Measurements from ENCODE around the gene ADAM29. TPM values are rescaled to one million over a fixed set of nuclear protein-coding genes. Genes with fewer than 3 reads are reported as not detected.
A peak's percentile ranks its signal among the peaks of the same experiment; 100 is the strongest.

ADAM29 gene
- total and polyA plus RNA-seq, 2 of the 8 experiments (the other 6 are each of a cell fraction or from before 2014, with no cell fraction given) = 0.03 TPM; not detected in 1

- no peaks in the 10 kb centered on the region for H3K9me3 ChIP-seq (ENCODE audit: insufficient read depth in 2 of 2, low read depth in 1 of 2, low read length in 1 of 2)
- no peak overlapping the region for H4K91ac ChIP-seq (replicated peaks; ENCODE audit: insufficient read length, low read length)
- no peak overlapping the region for H3K23ac ChIP-seq (ENCODE audit: insufficient read length)
- H3K56ac ChIP-seq (replicated peaks; ENCODE audit: insufficient read length, low read depth, low read length) = no peak overlapping the region
- H3K4ac ChIP-seq (replicated peaks; ENCODE audit: insufficient read length, low read depth, low read length) = no peak overlapping the region
- H2AK5ac ChIP-seq (ENCODE audit: low read depth, low read length) = no peak overlapping the region
- no peaks in the 10 kb centered on the region for H3K23me2 ChIP-seq (ENCODE audit: low read depth, low read length)
- no peak overlapping the region for H4K8ac ChIP-seq (ENCODE audit: extremely low read depth, insufficient read depth, low read length)
- no peak overlapping the region for H3K4me3 ChIP-seq (ENCODE audit: extremely low read depth in 1 of 4, insufficient read depth in 2 of 4, low read depth in 3 of 4, low read length in 4 of 4)
- no peak overlapping the region for H2BK120ac ChIP-seq (replicated peaks; ENCODE audit: low read depth, low read length)
- no peak overlapping the region for H2BK15ac ChIP-seq (ENCODE audit: low read length)
- H3K18ac ChIP-seq (ENCODE audit: extremely low read depth, low read length) = no peak overlapping the region
- no peaks in the 10 kb centered on the region for H3K27me3 ChIP-seq (replicated peaks in 1 of 4; ENCODE audit: control insufficient read depth in 3 of 4, extremely low read depth in 1 of 4, insufficient read depth in 3 of 4, low read length in 3 of 4)
- ChIA-PET CTCF (ENCODE audit: partially characterized antibody) (interaction anchor here (1.8 kb wide), 1 partner anchor 10 kb away, joined by 3 read pairs; no protein-coding TSS in a partner anchor), POLR2A (ENCODE audit: partially characterized antibody) (no interaction called here)
- H3K4me2 ChIP-seq (ENCODE audit: insufficient read depth in 1 of 2, low read depth in 2 of 2, low read length in 2 of 2) = no peak overlapping the region
- no peak overlapping the region for H2BK12ac ChIP-seq (ENCODE audit: low read depth, low read length)
- H2BK20ac ChIP-seq (ENCODE audit: low read length) = no peak overlapping the region
- no peak overlapping the region for H4K5ac ChIP-seq (ENCODE audit: insufficient read length, low read depth, low read length)
- H3K79me1 ChIP-seq (ENCODE audit: low read depth, low read length) = no peaks in the 10 kb centered on the region
- H4K20me1 ChIP-seq (replicated peaks in 1 of 2; ENCODE audit: control insufficient read depth in 1 of 2, insufficient read depth in 2 of 2, low read length in 2 of 2) = no peaks in the 10 kb centered on the region
- DNase-seq (ENCODE audit: low read depth in 1 of 2, low spot score in 2 of 2) (no peak), FAIRE-seq (no peak)
- H3K14ac ChIP-seq (ENCODE audit: insufficient read length) = no peak overlapping the region
- no peak overlapping the region for H3K9ac ChIP-seq (replicated peaks in 1 of 4; ENCODE audit: extremely low read depth in 1 of 4, low read depth in 3 of 4, low read length in 3 of 4)
- H3K27ac ChIP-seq (ENCODE audit: low read depth, low read length) = no peak overlapping the region
- no peak overlapping the region for H2BK5ac ChIP-seq (ENCODE audit: low read depth, low read length)
- H2AFZ ChIP-seq (ENCODE audit: low read length) = peak overlapping the region; percentile 58; the same call in 1 of the 2 replicates
- 87% methylated on average over 4 of the region's 4 CpGs; no CpG with 5 or more reads in 1 of the 2 experiments for WGBS, 2 experiments (ENCODE audit: extremely low coverage in 1 of 2, insufficient coverage in 1 of 2, insufficient read length in 1 of 2, insufficient replicate concordance in 2 of 2, low coverage in 1 of 2, low lambda C conversion rate in 2 of 2, missing lambda C conversion rate in 1 of 2)
- H3K79me2 ChIP-seq (ENCODE audit: control insufficient read depth in 1 of 2, insufficient read depth in 2 of 2, low read length in 2 of 2) = no peaks in the 10 kb centered on the region
- no peaks in the 10 kb centered on the region for H3K36me3 ChIP-seq (ENCODE audit: control insufficient read depth in 2 of 4, insufficient read depth in 4 of 4, low read length in 3 of 4)
- H3K4me1 ChIP-seq (replicated peaks in 1 of 4; ENCODE audit: control insufficient read depth in 3 of 4, insufficient read depth in 4 of 4, low read length in 3 of 4) = no peaks in the 10 kb centered on the region
- TF ChIP-seq BACH1 (IDR thresholded peaks at IDR 0.05; ENCODE audit: low read length) (no peak), ATF2 (IDR thresholded peaks at IDR 0.05; ENCODE audit: low read length) (no peak), EZH2 (IDR thresholded peaks at IDR 0.05; ENCODE audit: low read depth, low read length, severe bottlenecking) (no peak), TCF12 (IDR thresholded peaks at IDR 0.05; ENCODE audit: low read depth, low read length) (no peak), SP4 (IDR thresholded peaks at IDR 0.05; ENCODE audit: low read length) (no peak), KDM1A (IDR thresholded peaks at IDR 0.05; ENCODE audit: borderline replicate concordance, low read length) (no peak)
These were observed 10.6 kb downstream of the ADAM29 start for GRCh38 chr4:174928575-174929253.

Measured in H1 (cell line).